ENCODE results near the gene DBF4. TPM values are rescaled to one million over a fixed set of nuclear protein-coding genes. Genes with fewer than 3 reads are reported as not detected.
"Not testable (repeated sequence)": the region's sequence is repeated elsewhere in the genome, so short reads cannot be mapped to it uniquely, and the experiment has no call there.

DBF4 gene
- total RNA-seq, 1 donor = 31.1 TPM

- no peak for TF ChIP-seq CTCF (IDR thresholded peaks at IDR 0.05; ENCODE audit: insufficient read depth, low read depth, low read length)
- peak overlapping the region; percentile 59 for H3K4me3 ChIP-seq (ENCODE audit: low read depth, low read length)
- peak; percentile 14 for DNase-seq (ENCODE audit: low read depth)
These were observed 58.5 kb downstream of the DBF4 start for GRCh38 chr7:87934699-87935383.

- no peak for TF ChIP-seq CTCF (IDR thresholded peaks at IDR 0.05; ENCODE audit: insufficient read depth, low read depth, low read length)
- H3K4me3 ChIP-seq (ENCODE audit: low read depth, low read length) = peak overlapping the region; percentile 59
These were observed 59.1 kb downstream of the DBF4 start for GRCh38 chr7:87935384-87935706.

GRCh38 chr7:87941138-87941537 is 64.8 kb downstream of the DBF4 start:
- no peak for TF ChIP-seq CTCF (IDR thresholded peaks at IDR 0.05; ENCODE audit: insufficient read depth, low read depth, low read length)
- no peak for DNase-seq (ENCODE audit: low read depth)
- H3K4me3 ChIP-seq (ENCODE audit: low read depth, low read length) = no peak overlapping the region

More at GRCh38 chr7:87935384-87935706, 59.1 kb downstream of the DBF4 start:
- no peak for DNase-seq (ENCODE audit: low read depth)

- no peak overlapping the region for H3K4me3 ChIP-seq (ENCODE audit: low read depth, low read length)
- no peak for TF ChIP-seq CTCF (IDR thresholded peaks at IDR 0.05; ENCODE audit: insufficient read depth, low read depth, low read length)
- no peak for DNase-seq (ENCODE audit: low read depth)
These were observed 68.3 kb downstream of the DBF4 start for GRCh38 chr7:87944547-87944946.

- H3K4me3 ChIP-seq (ENCODE audit: low read depth, low read length); DNase-seq (ENCODE audit: low read depth): not testable (repeated sequence)
These were observed 69.6 kb downstream of the DBF4 start for GRCh38 chr7:87945926-87946325.

GRCh38 chr7:87948371-87948770 is 72.1 kb downstream of the DBF4 start:
- H3K4me3 ChIP-seq (ENCODE audit: low read depth, low read length) = no peak overlapping the region
- no peak for DNase-seq (ENCODE audit: low read depth)
- TF ChIP-seq CTCF (IDR thresholded peaks at IDR 0.05; ENCODE audit: insufficient read depth, low read depth, low read length) = no peak

Other genes with a start within 250 kb of the DBF4 start
- 0.32 and 0.43 TPM in 2 replicates for gene RUNDC3B, start 248.1 kb upstream of the DBF4 start, total RNA-seq
- gene SLC25A40, start 133 bp upstream of the DBF4 start, total RNA-seq = 8.4 and 13.8 TPM in 2 replicates
- 0.64 and 1.3 TPM in 2 replicates for gene ADAM22, start 57.8 kb downstream of the DBF4 start, total RNA-seq

All from fibroblast of villous mesenchyme (primary cell).